22Rv1 (cell line): ENCODE results near the gene SMYD3.

Experiments
- ZFX ChIP-seq: fragments of 450-650 bp; IDR thresholded peaks from 2 replicates; pipeline ENCODE4 v1.6.1; 2017; ENCODE audit warnings: antibody characterized with exemption, borderline replicate concordance
- TF ChIP-seq, protein P1 (sequence below): fragments of 450-650 bp; IDR thresholded peaks from 2 replicates; pipeline ENCODE4 v1.5.1; 2017; ENCODE audit warnings: mild to moderate bottlenecking

DNA sequence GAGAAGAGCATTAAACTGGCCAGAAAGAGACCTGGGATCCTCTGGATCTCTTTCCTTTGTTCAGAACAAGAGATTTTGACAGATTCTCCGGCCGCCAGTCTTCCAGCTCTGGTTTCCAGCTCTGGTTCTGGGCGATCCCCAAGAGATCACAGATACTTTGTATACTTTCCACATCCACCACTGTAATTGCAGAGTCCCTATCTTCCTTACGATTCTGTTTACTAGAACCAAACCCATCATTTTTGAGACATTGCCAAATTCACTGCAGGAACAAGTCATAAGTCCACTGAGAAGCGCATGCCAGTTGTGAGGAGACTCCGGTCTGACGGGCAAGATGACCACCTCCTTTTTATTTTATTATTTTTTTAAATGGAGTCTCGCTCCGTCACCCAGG, 505.2 kb downstream of the SMYD3 start:
- TF ChIP-seq, protein P1, sequence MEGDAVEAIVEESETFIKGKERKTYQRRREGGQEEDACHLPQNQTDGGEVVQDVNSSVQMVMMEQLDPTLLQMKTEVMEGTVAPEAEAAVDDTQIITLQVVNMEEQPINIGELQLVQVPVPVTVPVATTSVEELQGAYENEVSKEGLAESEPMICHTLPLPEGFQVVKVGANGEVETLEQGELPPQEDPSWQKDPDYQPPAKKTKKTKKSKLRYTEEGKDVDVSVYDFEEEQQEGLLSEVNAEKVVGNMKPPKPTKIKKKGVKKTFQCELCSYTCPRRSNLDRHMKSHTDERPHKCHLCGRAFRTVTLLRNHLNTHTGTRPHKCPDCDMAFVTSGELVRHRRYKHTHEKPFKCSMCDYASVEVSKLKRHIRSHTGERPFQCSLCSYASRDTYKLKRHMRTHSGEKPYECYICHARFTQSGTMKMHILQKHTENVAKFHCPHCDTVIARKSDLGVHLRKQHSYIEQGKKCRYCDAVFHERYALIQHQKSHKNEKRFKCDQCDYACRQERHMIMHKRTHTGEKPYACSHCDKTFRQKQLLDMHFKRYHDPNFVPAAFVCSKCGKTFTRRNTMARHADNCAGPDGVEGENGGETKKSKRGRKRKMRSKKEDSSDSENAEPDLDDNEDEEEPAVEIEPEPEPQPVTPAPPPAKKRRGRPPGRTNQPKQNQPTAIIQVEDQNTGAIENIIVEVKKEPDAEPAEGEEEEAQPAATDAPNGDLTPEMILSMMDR = no peak
- no peak for TF ChIP-seq ZFX
